ENCODE results near the gene HECTD2. TPM values are rescaled to one million over a fixed set of nuclear protein-coding genes. Genes with fewer than 3 reads are reported as not detected.
A peak's percentile ranks its signal among the peaks of the same experiment; 100 is the strongest.

HECTD2 gene
- total and polyA plus RNA-seq, 9 of the 15 experiments (the other 6 are each of a cell fraction or from before 2014, with no cell fraction given): 1.3 to 5.9 (median 3.9) TPM

- TF ChIP-seq RCOR1 (IDR thresholded peaks at IDR 0.05; ENCODE audit: borderline replicate concordance in 1 of 2, low read depth in 2 of 2, low read length in 2 of 2) (no peak), NR2C2 (CRISPR knock-in tag; IDR thresholded peaks at IDR 0.05) (no peak), NR2C2 (tag; IDR thresholded peaks at IDR 0.05) (peak; percentile 69), MAZ (CRISPR knock-in tag; conservative IDR thresholded peaks at IDR 0.05 in 1 of 2, IDR thresholded peaks at IDR 0.05 in 1 of 2) (peak; percentile 53 to 56), TAF9B (IDR thresholded peaks at IDR 0.05; ENCODE audit: partially characterized antibody) (peak; percentile 25), MAFK (IDR thresholded peaks at IDR 0.05; ENCODE audit: low read length) (no peak), ZNF766 (CRISPR knock-in tag; conservative IDR thresholded peaks at IDR 0.05) (peak; percentile 57), ZBTB7A (IDR thresholded peaks at IDR 0.05; ENCODE audit: borderline replicate concordance, control insufficient read depth, low read depth, low read length) (0 out of 2 replicates have a peak, but pooled peaks have one; percentile 1), ZNF830 (CRISPR knock-in tag; IDR thresholded peaks at IDR 0.05) (0 out of 2 replicates have a peak, but pooled peaks have one; percentile 31), KDM5B (IDR thresholded peaks at IDR 0.05; ENCODE audit: insufficient replicate concordance, low read depth, low read length) (peak; percentile 6), PHF8 (IDR thresholded peaks at IDR 0.05; ENCODE audit: borderline replicate concordance, low read length) (peak; percentile 80), RHOXF2B (CRISPR knock-in tag; conservative IDR thresholded peaks at IDR 0.05) (no peak), BRF1 (IDR thresholded peaks at IDR 0.05; ENCODE audit: borderline replicate concordance, extremely low read depth, insufficient read length) (no peak)
Measured at GRCh38 chr10:91409869-91410637, at the start of gene HECTD2 (continued).

Data from K562 (cell line).